ENCODE data around the gene MDM4.

The MDM4 gene, protein sequence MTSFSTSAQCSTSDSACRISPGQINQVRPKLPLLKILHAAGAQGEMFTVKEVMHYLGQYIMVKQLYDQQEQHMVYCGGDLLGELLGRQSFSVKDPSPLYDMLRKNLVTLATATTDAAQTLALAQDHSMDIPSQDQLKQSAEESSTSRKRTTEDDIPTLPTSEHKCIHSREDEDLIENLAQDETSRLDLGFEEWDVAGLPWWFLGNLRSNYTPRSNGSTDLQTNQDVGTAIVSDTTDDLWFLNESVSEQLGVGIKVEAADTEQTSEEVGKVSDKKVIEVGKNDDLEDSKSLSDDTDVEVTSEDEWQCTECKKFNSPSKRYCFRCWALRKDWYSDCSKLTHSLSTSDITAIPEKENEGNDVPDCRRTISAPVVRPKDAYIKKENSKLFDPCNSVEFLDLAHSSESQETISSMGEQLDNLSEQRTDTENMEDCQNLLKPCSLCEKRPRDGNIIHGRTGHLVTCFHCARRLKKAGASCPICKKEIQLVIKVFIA

DNA sequence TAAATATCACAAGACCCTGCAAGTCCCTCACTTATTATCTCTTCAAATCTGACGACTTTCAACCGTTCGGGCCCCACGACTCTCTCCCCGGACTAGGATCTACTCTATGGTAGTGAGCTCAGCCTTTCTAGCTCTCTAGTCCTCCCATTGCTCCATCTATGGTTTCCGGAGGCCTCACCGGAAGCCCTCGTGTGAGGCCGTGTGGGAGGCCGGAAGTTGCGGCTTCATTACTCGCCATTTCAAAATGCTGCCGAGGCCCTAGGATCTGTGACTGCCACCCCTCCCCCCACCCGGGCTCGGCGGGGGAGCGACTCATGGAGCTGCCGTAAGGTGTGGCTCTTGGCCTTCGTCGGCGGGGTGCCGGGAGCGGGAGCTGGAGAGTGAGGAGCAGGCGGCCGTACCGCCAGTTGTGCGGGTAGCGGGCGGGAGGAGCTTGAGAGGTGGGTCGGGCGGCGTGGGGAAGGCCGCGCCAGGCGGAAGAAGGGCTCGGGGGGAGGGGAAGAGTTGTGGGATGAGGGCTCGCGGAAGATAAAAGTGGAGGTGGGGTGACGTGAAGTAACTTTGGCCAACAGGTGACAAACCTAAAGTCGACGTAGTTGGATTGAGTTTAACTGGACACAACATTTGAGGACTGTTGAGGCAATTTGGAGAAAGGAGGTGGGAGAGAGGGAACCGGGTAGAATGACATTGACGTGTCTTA is at the start of gene MDM4:
Gene MDM4, plus strand, starts transcription at position 227 of the 700 bp plus-strand sequence. CDS start 9,113 bp downstream, outside the sequence.
- ChIA-PET CTCF (interaction anchor here (1.0 to 1.8 kb wide), 4 partner anchors 9 to 291 kb away, joined by 3 to 6 read pairs (median 4); no protein-coding TSS in a partner anchor), POLR2A (interaction anchor here (0.9 to 3.3 kb wide), 30 partner anchors 9 to 291 kb away, joined by 3 to 83 read pairs (median 4); partner anchors contain the start of gene PIK3C2B)
- TF ChIP-seq CTBP1 (IDR thresholded peaks at IDR 0.05; ENCODE audit: borderline replicate concordance) (peak; percentile 91), NFRKB (IDR thresholded peaks at IDR 0.05) (peak; percentile 71; the same call in 1 of the 2 replicates), SUZ12 (IDR thresholded peaks at IDR 0.05) (no peak), ELF4 (IDR thresholded peaks at IDR 0.05) (peak; percentile 79), ZNF384 (IDR thresholded peaks at IDR 0.05) (no peak), L3MBTL2 (conservative IDR thresholded peaks at IDR 0.05) (peak; percentile 91)
- DNase-seq (ENCODE audit: extremely low spot score), result peak; percentile 94

DNA sequence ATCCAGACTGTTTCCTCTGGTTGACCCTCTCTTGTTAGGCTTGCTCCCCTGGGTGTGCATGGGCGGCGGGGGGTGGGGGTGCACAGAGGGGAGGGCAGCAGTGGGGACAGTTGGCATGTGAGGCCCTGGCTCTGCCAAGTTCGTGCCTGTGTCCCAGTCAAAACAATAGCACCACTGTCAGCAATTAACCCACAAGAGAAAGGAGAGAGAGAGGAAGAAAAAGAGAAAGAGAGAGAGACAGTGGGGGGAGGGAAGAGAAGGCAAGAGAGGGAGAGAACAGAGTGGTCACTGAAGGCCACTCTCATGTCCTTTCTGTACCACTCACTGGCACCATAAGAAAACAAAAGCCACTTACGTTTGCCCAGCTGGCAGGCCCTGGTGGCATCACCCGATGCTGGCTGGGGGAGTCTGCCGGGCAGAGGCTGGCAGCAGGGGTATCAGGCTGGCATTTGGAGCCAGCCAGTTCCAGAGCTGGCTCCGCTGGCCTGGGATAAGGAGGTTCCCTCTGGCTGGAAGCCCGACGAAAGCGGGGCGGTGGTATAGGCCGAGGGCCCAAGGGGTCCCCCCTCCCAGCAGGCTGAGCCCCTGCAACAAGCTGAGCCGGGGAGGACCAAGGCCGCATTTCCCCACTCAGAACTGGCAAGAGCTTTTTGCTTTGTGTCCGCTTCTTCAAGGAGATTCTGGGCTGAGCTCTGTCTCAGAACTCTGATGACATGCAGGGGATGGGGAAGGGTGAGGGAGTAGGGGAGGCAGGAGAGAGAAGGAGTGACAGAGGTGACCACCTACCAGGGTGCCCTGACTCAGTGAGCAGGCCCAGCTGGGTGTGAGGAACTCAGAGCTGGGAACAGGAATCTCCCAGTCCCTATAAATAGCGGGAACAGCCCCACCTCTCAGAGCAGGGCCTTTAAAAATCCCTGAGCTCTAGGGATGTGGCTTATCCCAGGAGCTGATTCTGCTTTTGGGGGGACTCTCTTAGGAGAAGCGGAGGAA is 49.5 kb upstream of the MDM4 start:
- DNase-seq (ENCODE audit: extremely low spot score), result no peak
- TF ChIP-seq FOXK2 (IDR thresholded peaks at IDR 0.05), result no peak
- no peak for TF ChIP-seq SUZ12 (IDR thresholded peaks at IDR 0.05)
- TF ChIP-seq HDGF (IDR thresholded peaks at IDR 0.05; ENCODE audit: borderline replicate concordance), result no peak
- TF ChIP-seq ELF4 (IDR thresholded peaks at IDR 0.05), result no peak
- no peak for TF ChIP-seq TARDBP (IDR thresholded peaks at IDR 0.05)
- TF ChIP-seq NFRKB (IDR thresholded peaks at IDR 0.05), result no peak
- TF ChIP-seq LEF1 (IDR thresholded peaks at IDR 0.05; ENCODE audit: borderline replicate concordance), result no peak
- no peak for TF ChIP-seq FOXA1 (IDR thresholded peaks at IDR 0.05)
- no peak for TF ChIP-seq SP1 (IDR thresholded peaks at IDR 0.05)
- no peak for TF ChIP-seq ARNT (IDR thresholded peaks at IDR 0.05)
- no peak for TF ChIP-seq BHLHE40 (IDR thresholded peaks at IDR 0.05; ENCODE audit: borderline replicate concordance)
- TF ChIP-seq CTBP1 (IDR thresholded peaks at IDR 0.05; ENCODE audit: borderline replicate concordance), result no peak
- no peak for TF ChIP-seq FOXM1 (IDR thresholded peaks at IDR 0.05; ENCODE audit: borderline replicate concordance)
- TF ChIP-seq L3MBTL2 (conservative IDR thresholded peaks at IDR 0.05), result no peak
- TF ChIP-seq ZNF384 (IDR thresholded peaks at IDR 0.05), result no peak
- TF ChIP-seq, protein P1, sequence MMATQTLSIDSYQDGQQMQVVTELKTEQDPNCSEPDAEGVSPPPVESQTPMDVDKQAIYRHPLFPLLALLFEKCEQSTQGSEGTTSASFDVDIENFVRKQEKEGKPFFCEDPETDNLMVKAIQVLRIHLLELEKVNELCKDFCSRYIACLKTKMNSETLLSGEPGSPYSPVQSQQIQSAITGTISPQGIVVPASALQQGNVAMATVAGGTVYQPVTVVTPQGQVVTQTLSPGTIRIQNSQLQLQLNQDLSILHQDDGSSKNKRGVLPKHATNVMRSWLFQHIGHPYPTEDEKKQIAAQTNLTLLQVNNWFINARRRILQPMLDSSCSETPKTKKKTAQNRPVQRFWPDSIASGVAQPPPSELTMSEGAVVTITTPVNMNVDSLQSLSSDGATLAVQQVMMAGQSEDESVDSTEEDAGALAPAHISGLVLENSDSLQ (IDR thresholded peaks at IDR 0.05), result no peak
- ChIA-PET CTCF (interaction anchor here (1.0 to 2.0 kb wide), 2 partner anchors 20 to 33 kb away, joined by 3 to 10 read pairs; no protein-coding TSS in a partner anchor), POLR2A (interaction anchor here (1.8 kb wide), 1 partner anchor 39 kb away, joined by 4 read pairs; no protein-coding TSS in a partner anchor)

DNA sequence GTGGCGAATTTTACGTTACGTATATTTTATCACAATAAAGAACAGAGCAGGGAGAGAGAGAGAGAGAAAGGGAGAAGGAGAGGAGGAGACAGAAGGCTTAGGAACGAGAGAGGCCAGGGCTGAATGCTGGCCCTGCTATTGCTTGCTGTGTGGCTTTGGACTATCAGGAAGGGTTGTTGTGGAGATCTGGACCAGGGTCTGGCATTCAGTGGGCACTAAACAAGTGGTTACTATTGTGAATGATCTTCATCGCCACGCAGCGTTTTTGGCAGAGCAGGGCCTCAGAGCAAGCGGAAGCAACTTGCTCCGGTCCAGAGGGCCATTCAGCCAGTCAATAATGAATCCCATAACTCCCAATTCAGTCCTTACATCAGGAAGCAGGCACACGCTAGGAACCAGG is 48.0 kb upstream of the MDM4 start:
- ChIA-PET CTCF (no interaction called here), POLR2A (no interaction called here)
- TF ChIP-seq ELF4 (IDR thresholded peaks at IDR 0.05), result no peak
- TF ChIP-seq BHLHE40 (IDR thresholded peaks at IDR 0.05; ENCODE audit: borderline replicate concordance), result no peak
- TF ChIP-seq ARNT (IDR thresholded peaks at IDR 0.05), result no peak
- TF ChIP-seq SUZ12 (IDR thresholded peaks at IDR 0.05), result no peak
- TF ChIP-seq FOXM1 (IDR thresholded peaks at IDR 0.05; ENCODE audit: borderline replicate concordance), result no peak
- TF ChIP-seq FOXK2 (IDR thresholded peaks at IDR 0.05), result no peak
- no peak for TF ChIP-seq FOXA1 (IDR thresholded peaks at IDR 0.05)
- no peak for TF ChIP-seq NFRKB (IDR thresholded peaks at IDR 0.05)
- no peak for DNase-seq (ENCODE audit: extremely low spot score)

DNA sequence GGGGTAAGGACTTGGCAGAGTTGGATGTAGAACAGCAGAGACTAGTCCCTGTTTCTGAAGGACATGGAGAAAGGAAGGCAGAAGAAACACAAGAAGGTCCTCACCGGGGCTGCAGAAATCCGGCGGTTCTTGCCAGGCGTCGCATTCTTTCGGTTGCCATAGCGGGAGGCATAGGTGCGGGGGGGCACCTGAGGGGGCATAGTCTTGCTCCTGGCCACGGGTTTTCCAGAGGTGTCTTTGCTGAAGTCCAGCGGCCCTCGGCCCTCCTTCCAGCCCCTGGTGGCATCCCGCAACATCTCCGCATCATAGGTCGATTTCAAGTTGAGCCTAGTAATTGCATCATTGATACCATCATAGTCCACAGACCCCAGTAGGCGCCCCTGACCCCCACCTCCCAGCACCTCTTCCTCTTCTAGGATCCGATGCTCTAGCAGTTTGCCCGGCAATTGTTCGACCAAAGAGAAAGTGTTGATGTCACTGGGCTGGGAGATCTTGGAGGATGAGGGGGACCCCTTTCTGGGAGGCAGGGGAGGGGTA is 47.4 kb upstream of the MDM4 start:
- no peak for DNase-seq (ENCODE audit: extremely low spot score)
- POLR2A ChIA-PET, result no interaction called here
- CTCF ChIA-PET, result no interaction called here
- TF ChIP-seq ZNF384 (IDR thresholded peaks at IDR 0.05) (no peak), NFRKB (IDR thresholded peaks at IDR 0.05) (no peak), BHLHE40 (IDR thresholded peaks at IDR 0.05; ENCODE audit: borderline replicate concordance) (no peak), FOXK2 (IDR thresholded peaks at IDR 0.05) (no peak), TARDBP (IDR thresholded peaks at IDR 0.05) (no peak), ELF4 (IDR thresholded peaks at IDR 0.05) (no peak), CTBP1 (IDR thresholded peaks at IDR 0.05; ENCODE audit: borderline replicate concordance) (no peak), FOXM1 (IDR thresholded peaks at IDR 0.05; ENCODE audit: borderline replicate concordance) (no peak), HDGF (IDR thresholded peaks at IDR 0.05; ENCODE audit: borderline replicate concordance) (no peak), LEF1 (IDR thresholded peaks at IDR 0.05; ENCODE audit: borderline replicate concordance) (no peak), SP1 (IDR thresholded peaks at IDR 0.05) (no peak), SUZ12 (IDR thresholded peaks at IDR 0.05) (no peak), FOXA1 (IDR thresholded peaks at IDR 0.05) (no peak), L3MBTL2 (conservative IDR thresholded peaks at IDR 0.05) (no peak), ARNT (IDR thresholded peaks at IDR 0.05) (no peak)
- TF ChIP-seq, protein P1 (IDR thresholded peaks at IDR 0.05), result no peak

DNA sequence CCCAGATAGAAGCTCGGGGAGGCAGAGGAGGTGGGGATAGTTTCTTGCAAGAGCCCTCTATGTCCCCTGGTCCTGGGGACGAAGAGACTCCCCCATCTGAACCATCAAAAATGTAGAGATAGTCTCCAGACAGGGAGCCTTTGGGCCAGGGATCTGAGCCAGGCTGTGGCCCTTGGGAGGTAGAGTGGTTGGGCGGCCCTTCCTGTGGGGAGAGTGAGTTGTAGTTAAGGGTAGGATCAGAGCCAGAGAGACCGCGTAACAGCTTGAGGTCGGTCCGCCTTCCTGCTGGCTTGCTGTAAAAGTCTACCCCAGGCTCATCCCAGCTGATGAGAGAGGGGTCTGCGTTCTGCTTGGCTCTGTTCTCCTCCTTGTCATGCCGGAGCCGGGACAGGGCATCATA is 46.9 kb upstream of the MDM4 start:
- TF ChIP-seq FOXK2 (IDR thresholded peaks at IDR 0.05) (no peak), ARNT (IDR thresholded peaks at IDR 0.05) (no peak), ELF4 (IDR thresholded peaks at IDR 0.05) (no peak), SP1 (IDR thresholded peaks at IDR 0.05) (no peak), L3MBTL2 (conservative IDR thresholded peaks at IDR 0.05) (no peak), HDGF (IDR thresholded peaks at IDR 0.05; ENCODE audit: borderline replicate concordance) (no peak), SUZ12 (IDR thresholded peaks at IDR 0.05) (no peak), CTBP1 (IDR thresholded peaks at IDR 0.05; ENCODE audit: borderline replicate concordance) (no peak)
- TF ChIP-seq, protein P1 (IDR thresholded peaks at IDR 0.05), result no peak
- ChIA-PET POLR2A (no interaction called here), CTCF (no interaction called here)
- no peak for DNase-seq (ENCODE audit: extremely low spot score)
